Neuronal stem cell (in vitro differentiated cells): Measurements from ENCODE around the gene PEA15.

Source experiments
- DNase-seq: peaks from one replicate; pipeline ENCODE4 v3.0.0-alpha.2; 2013; ENCODE audit warnings: low spot score
- H2AFZ ChIP-seq: one replicate; pipeline ENCODE4 v1.6.1; 2013; ENCODE audit warnings: mild to moderate bottlenecking, low read length, inconsistent platforms
- H2AK5ac ChIP-seq: 2 replicates; pipeline ENCODE4 v1.6.1; 2013; ENCODE audit warnings: low read depth, mild to moderate bottlenecking, inconsistent platforms, low read length, moderate library complexity, mixed read lengths
- H2BK120ac ChIP-seq: 2 replicates; pipeline ENCODE4 v1.6.1; 2013; ENCODE audit warnings: low read depth, mild to moderate bottlenecking, inconsistent platforms, low read length, moderate library complexity, mixed read lengths
- H2BK12ac ChIP-seq: one replicate; pipeline ENCODE4 v1.6.1; 2013; ENCODE audit warnings: low read length, inconsistent platforms
- H2BK15ac ChIP-seq: 2 replicates; pipeline ENCODE4 v1.6.1; 2013; ENCODE audit warnings: mild to moderate bottlenecking, low read length, inconsistent platforms, mixed read lengths
- H2BK5ac ChIP-seq: one replicate; pipeline ENCODE4 v1.6.1; 2013; ENCODE audit warnings: inconsistent platforms, mild to moderate bottlenecking, low read length, moderate library complexity
- H3K14ac ChIP-seq: one replicate; pipeline ENCODE4 v1.6.1; 2013; ENCODE audit warnings: low read length, inconsistent platforms
- H3K18ac ChIP-seq: 2 replicates; pipeline ENCODE4 v1.6.1; 2013; ENCODE audit warnings: low read length, inconsistent platforms
- H3K23ac ChIP-seq: 2 replicates; pipeline ENCODE4 v1.6.1; 2013; ENCODE audit warnings: low read depth, mild to moderate bottlenecking, mixed read lengths, low read length, inconsistent platforms; ENCODE audit not compliant: poor library complexity
- H3K27ac ChIP-seq: replicated peaks from 3 replicates; pipeline ENCODE4 v1.5.1; 2013; ENCODE audit warnings: low read length, inconsistent platforms
- H3K27me3 ChIP-seq, 3 experiments: 2 replicates each; pipeline ENCODE4 v1.6.1; 2013; ENCODE audit warnings: low read length in 3 of 3, mild to moderate bottlenecking in 2 of 3, inconsistent platforms in 1 of 3, low read depth in 1 of 3, mixed read lengths in 1 of 3, moderate library complexity in 1 of 3; ENCODE audit not compliant: control insufficient read depth in 3 of 3, insufficient read depth in 3 of 3
- H3K36me3 ChIP-seq, 2 donors: replicated peaks in 1 of 2; 2 replicates each; pipeline ENCODE4 v1.6.1; 2013; ENCODE audit warnings: low read length in 2 of 2; ENCODE audit not compliant: control insufficient read depth in 2 of 2, insufficient read depth in 2 of 2
- H3K4ac ChIP-seq: 2 replicates; pipeline ENCODE4 v1.6.1; 2013; ENCODE audit warnings: inconsistent platforms, mild to moderate bottlenecking, low read length, moderate library complexity
- H3K4me1 ChIP-seq, 2 donors: 1 replicate in 1 of 2; 2 replicates in 1 of 2; pipeline ENCODE4 v1.6.1; 2013; ENCODE audit warnings: low read length in 2 of 2, low read depth in 1 of 2; ENCODE audit not compliant: control insufficient read depth in 2 of 2, insufficient read depth in 1 of 2
- H3K4me2 ChIP-seq: one replicate; pipeline ENCODE4 v1.6.1; 2013; ENCODE audit warnings: mild to moderate bottlenecking, low read length, inconsistent platforms; ENCODE audit not compliant: insufficient read depth, poor library complexity, severe bottlenecking
- H3K4me3 ChIP-seq, 2 donors: 2 replicates each; pipeline ENCODE4 v1.5.1; 2013; ENCODE audit warnings: low read length in 2 of 2, mild to moderate bottlenecking in 2 of 2, inconsistent platforms in 1 of 2, moderate library complexity in 1 of 2
- H3K79me1 ChIP-seq: one replicate; pipeline ENCODE4 v1.6.1; 2013; ENCODE audit warnings: low read depth, mild to moderate bottlenecking, inconsistent platforms, low read length, moderate library complexity
- H3K9ac ChIP-seq: one replicate; pipeline ENCODE4 v1.6.1; 2013; ENCODE audit warnings: mild to moderate bottlenecking, low read depth, low read length, inconsistent platforms; ENCODE audit not compliant: poor library complexity
- H3K9me3 ChIP-seq, 2 donors: replicated peaks in 1 of 2; 2 replicates each; pipeline versions ENCODE3 to v1.6.1; 2013; ENCODE audit warnings: low read length in 2 of 2, mild to moderate bottlenecking in 2 of 2, inconsistent platforms in 1 of 2, low read depth in 1 of 2, mixed read lengths in 1 of 2, moderate library complexity in 1 of 2; ENCODE audit not compliant: control insufficient read depth in 2 of 2, insufficient read depth in 1 of 2
- H4K8ac ChIP-seq: one replicate; pipeline ENCODE4 v1.6.1; 2013; ENCODE audit warnings: low read depth, mild to moderate bottlenecking, inconsistent platforms, low read length, moderate library complexity
- H4K91ac ChIP-seq: one replicate; pipeline ENCODE4 v1.6.1; 2013; ENCODE audit warnings: low read length, low read depth, mild to moderate bottlenecking, inconsistent platforms; ENCODE audit not compliant: poor library complexity
- WGBS, 2 donors: extraction: QIAGEN DNeasy Blood & Tissue Kit; methylation state at CpG; one replicate each; pipeline ENCODE4 v1.1.7; 2013; ENCODE audit warnings: missing lambda C conversion rate in 2 of 2, mixed read lengths in 1 of 2; ENCODE audit not compliant: insufficient read length in 2 of 2, insufficient replicate concordance in 1 of 2; ENCODE audit errors: extremely low coverage in 2 of 2; 5-methylcytosine and 5-hydroxymethylcytosine counted together

Gene PEA15

GRCh38 chr1:160224606-160225005 lies 19.4 kb downstream of the PEA15 start:
- Histone ChIP-seq H3K14ac (no peak overlapping the region), H3K27ac (no peak overlapping the region), H3K4ac (no peak overlapping the region), H2AFZ (no peak overlapping the region), H3K9ac (no peak overlapping the region), H2BK120ac (no peak overlapping the region), H2BK12ac (no peak overlapping the region), H2BK15ac (no peak overlapping the region), H4K91ac (no peak overlapping the region), H2BK5ac (no peak overlapping the region), H2AK5ac (no peak overlapping the region), H4K8ac (no peak overlapping the region), H3K18ac (no peak overlapping the region), H3K79me1 (no peaks in the 10 kb centered on the region), H3K4me2 (no peak overlapping the region), H3K4me1 (peaks cover 0 to 2% of the 10 kb centered on the region in 2 donors), H3K4me3 (no peak overlapping the region), H3K27me3 (no peaks in the 10 kb centered on the region), H3K9me3 (no peaks in the 10 kb centered on the region), H3K23ac (no peak overlapping the region), H3K36me3 (peaks cover 35 to 100% of the 10 kb centered on the region in 2 donors)
- no peak for DNase-seq
- WGBS, 2 donors, result no CpG with 5 or more reads among the region's 2 CpGs

- WGBS, 2 donors, result no CpG with 5 or more reads among the region's 2 CpGs
- no peak overlapping the region for H4K8ac ChIP-seq
- DNase-seq, result no peak
- no peak overlapping the region for H3K4me3 ChIP-seq
- no peak overlapping the region for H4K91ac ChIP-seq
- no peak overlapping the region for H3K14ac ChIP-seq
- no peak overlapping the region for H3K23ac ChIP-seq
- no peak overlapping the region for H2AFZ ChIP-seq
- no peak overlapping the region for H3K4me2 ChIP-seq
- H2BK12ac ChIP-seq, result no peak overlapping the region
- H2AK5ac ChIP-seq, result no peak overlapping the region
- no peak overlapping the region for H3K9ac ChIP-seq
- no peak overlapping the region for H2BK120ac ChIP-seq
- peaks cover 0 to 2% of the 10 kb centered on the region in 2 donors for H3K4me1 ChIP-seq
- H3K36me3 ChIP-seq, result peaks cover 35 to 99% of the 10 kb centered on the region in 2 donors
- no peaks in the 10 kb centered on the region for H3K9me3 ChIP-seq
- H3K18ac ChIP-seq, result no peak overlapping the region
- H2BK5ac ChIP-seq, result no peak overlapping the region
- H3K27ac ChIP-seq, result no peak overlapping the region
- H3K4ac ChIP-seq, result no peak overlapping the region
- no peak overlapping the region for H2BK15ac ChIP-seq
- no peaks in the 10 kb centered on the region for H3K79me1 ChIP-seq
- no peaks in the 10 kb centered on the region for H3K27me3 ChIP-seq
Measured at GRCh38 chr1:160225345-160225744, 20.2 kb downstream of the PEA15 start.

- H4K91ac ChIP-seq, result no peak overlapping the region
- H3K14ac ChIP-seq, result no peak overlapping the region
- H2BK15ac ChIP-seq, result no peak overlapping the region
- peaks cover 33 to 99% of the 10 kb centered on the region in 2 donors for H3K36me3 ChIP-seq
- no peak overlapping the region for H3K23ac ChIP-seq
- no peak overlapping the region for H2BK12ac ChIP-seq
- WGBS, 2 donors, result no CpG with 5 or more reads among the region's 2 CpGs
- H3K27me3 ChIP-seq, result no peaks in the 10 kb centered on the region
- no peaks in the 10 kb centered on the region for H3K9me3 ChIP-seq
- H3K9ac ChIP-seq, result no peak overlapping the region
- no peak for DNase-seq
- H3K18ac ChIP-seq, result no peak overlapping the region
- no peak overlapping the region for H2AFZ ChIP-seq
- H4K8ac ChIP-seq, result no peak overlapping the region
- H3K4me3 ChIP-seq, result no peak overlapping the region
- no peak overlapping the region for H3K4ac ChIP-seq
- no peak overlapping the region for H3K4me2 ChIP-seq
- H2BK120ac ChIP-seq, result no peak overlapping the region
- H2AK5ac ChIP-seq, result no peak overlapping the region
- H3K4me1 ChIP-seq, result no peaks in the 10 kb centered on the region
- H3K27ac ChIP-seq, result no peak overlapping the region
- no peak overlapping the region for H2BK5ac ChIP-seq
- no peaks in the 10 kb centered on the region for H3K79me1 ChIP-seq
Measured at GRCh38 chr1:160226623-160227022, 21.4 kb downstream of the PEA15 start.

GRCh38 chr1:160227034-160227433 lies 21.9 kb downstream of the PEA15 start:
- H2AK5ac ChIP-seq, result no peak overlapping the region
- H4K8ac ChIP-seq, result no peak overlapping the region
- H3K14ac ChIP-seq, result no peak overlapping the region
- no peaks in the 10 kb centered on the region for H3K79me1 ChIP-seq
- DNase-seq, result no peak
- H3K27ac ChIP-seq, result no peak overlapping the region
- H3K36me3 ChIP-seq, result peaks cover 35 to 99% of the 10 kb centered on the region in 2 donors
- no peak overlapping the region for H3K23ac ChIP-seq
- H3K9me3 ChIP-seq, result no peaks in the 10 kb centered on the region
- H2BK120ac ChIP-seq, result no peak overlapping the region
- no peak overlapping the region for H3K4ac ChIP-seq
- no peak overlapping the region for H2AFZ ChIP-seq
- H3K4me2 ChIP-seq, result no peak overlapping the region
- H4K91ac ChIP-seq, result no peak overlapping the region
- no peak overlapping the region for H3K9ac ChIP-seq
- no CpG with 5 or more reads among the region's 4 CpGs for WGBS, 2 donors
- no peak overlapping the region for H2BK15ac ChIP-seq
- no peak overlapping the region for H3K4me3 ChIP-seq
- no peaks in the 10 kb centered on the region for H3K4me1 ChIP-seq
- H2BK12ac ChIP-seq, result no peak overlapping the region
- H3K27me3 ChIP-seq, result no peaks in the 10 kb centered on the region
- H3K18ac ChIP-seq, result no peak overlapping the region
- H2BK5ac ChIP-seq, result no peak overlapping the region
